ENCODE measurements around the gene STARD7.
"Not testable (repeated sequence)": the region's sequence is repeated elsewhere in the genome, so short reads cannot be mapped to it uniquely, and the experiment has no call there.

Gene STARD7

DNA sequence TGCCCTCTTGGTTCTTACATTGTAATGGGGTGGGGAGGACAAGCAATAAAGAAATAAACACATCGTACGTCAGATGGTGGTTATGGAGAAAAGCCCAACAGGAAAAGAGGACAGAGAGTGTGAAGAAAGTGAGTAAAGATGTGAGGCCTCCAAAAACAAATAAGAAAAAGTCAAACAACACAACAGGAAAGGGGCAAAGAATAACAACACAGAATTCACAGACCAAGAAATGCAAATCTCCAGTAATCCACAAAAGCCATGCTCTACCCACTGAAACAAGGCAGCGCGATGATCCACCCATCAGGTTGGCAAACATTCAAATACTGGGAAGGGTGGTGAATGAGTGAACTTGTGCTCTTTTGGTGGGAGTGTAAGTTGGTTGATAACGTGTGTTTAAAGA, 46.7 kb downstream of the STARD7 start:
- Histone ChIP-seq H3K4me3 (ENCODE audit: low read depth, low read length) (no peak overlapping the region), H3K4me1 (no peaks in the 10 kb centered on the region), H3K27me3 (no peaks in the 10 kb centered on the region), H3K36me3 (no peaks in the 10 kb centered on the region), H3K9me3 (no peaks in the 10 kb centered on the region)
- no peak for TF ChIP-seq CTCF (IDR thresholded peaks at IDR 0.05; ENCODE audit: low read depth, low read length)
- no peak for DNase-seq

DNA sequence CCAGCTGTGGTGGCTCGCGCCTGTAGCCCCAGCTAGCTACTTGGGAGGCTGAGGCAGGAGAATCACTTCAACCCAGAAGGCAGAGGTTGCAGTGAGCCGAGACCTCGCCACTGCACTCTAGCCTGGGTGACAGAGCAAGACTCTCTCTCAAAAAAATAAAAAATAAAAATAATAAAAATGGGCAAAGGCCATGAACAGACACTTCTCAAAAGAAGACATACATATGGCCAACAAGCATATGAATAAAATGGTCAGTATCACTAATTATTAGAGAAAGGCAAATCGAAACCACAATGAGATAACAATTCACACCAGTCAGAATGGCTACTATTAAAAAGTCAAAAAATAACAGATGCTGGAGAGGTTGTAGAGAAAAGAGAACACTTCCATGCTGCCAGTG, 48.3 kb downstream of the STARD7 start:
- not testable (repeated sequence) for H3K27me3 ChIP-seq; H3K4me1 ChIP-seq; H3K36me3 ChIP-seq; H3K9me3 ChIP-seq; H3K4me3 ChIP-seq (ENCODE audit: low read depth, low read length); DNase-seq

GRCh38 chr2:96159084-96159830, 49.4 kb downstream of the STARD7 start:
- DNase-seq, result no peak
- no peak overlapping the region for H3K4me3 ChIP-seq (ENCODE audit: low read depth, low read length)
- H3K27me3 ChIP-seq, result no peaks in the 10 kb centered on the region
- no peaks in the 10 kb centered on the region for H3K36me3 ChIP-seq
- no peaks in the 10 kb centered on the region for H3K9me3 ChIP-seq
- no peaks in the 10 kb centered on the region for H3K4me1 ChIP-seq
- no peak for TF ChIP-seq CTCF (IDR thresholded peaks at IDR 0.05; ENCODE audit: low read depth, low read length)

- TF ChIP-seq CTCF (IDR thresholded peaks at IDR 0.05; ENCODE audit: low read depth, low read length), result no peak
- Histone ChIP-seq H3K9me3 (no peaks in the 10 kb centered on the region), H3K4me1 (no peaks in the 10 kb centered on the region), H3K36me3 (no peaks in the 10 kb centered on the region), H3K27me3 (no peaks in the 10 kb centered on the region), H3K4me3 (ENCODE audit: low read depth, low read length) (no peak overlapping the region)
- no peak for DNase-seq
These were observed 50.1 kb downstream of the STARD7 start for GRCh38 chr2:96158554-96158940.

DNA sequence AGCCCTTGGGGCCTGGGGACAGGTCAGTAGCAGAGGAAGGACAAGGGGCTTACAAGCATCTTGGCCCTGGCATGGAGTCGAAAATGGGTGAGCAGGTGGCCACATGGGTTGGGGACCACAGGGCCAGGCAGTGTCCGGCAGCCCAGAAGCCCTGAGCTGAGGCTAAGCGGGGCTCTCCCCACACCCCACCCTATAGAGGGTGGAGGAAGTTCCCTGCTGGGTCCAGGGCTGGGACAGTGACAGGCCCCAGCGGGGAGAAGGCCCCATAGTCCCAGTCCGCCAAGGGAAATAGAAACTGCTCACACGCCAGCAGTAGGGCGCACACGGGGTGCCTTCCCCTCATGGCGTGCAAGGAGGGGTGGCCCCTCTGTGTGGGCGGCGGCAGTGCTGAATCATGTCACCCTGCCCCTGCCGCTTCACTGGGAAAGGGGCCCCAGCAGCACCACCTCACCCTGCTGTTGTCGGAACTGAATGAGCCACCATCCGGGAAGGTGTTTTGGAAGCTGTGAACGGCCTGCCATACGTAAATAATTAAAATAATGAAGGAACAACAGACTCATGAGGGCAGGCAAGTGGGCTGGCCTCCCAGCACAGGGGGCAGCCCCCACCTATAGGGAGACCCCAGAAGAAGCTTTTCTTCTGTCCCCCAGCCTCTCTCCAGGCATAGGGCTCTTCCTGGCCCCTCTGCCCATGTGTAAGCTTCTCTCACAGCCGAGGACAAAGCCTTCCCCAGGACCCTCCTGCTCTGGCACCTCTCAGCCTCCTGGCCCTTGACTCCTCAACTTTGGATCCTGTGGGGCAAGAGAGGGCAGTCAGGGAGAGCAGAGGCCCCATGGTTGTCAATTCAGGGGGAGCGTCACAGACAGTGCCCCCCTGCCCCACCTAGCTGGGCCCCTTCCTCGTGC, 50.7 kb downstream of the STARD7 start:
- Histone ChIP-seq H3K9me3 (no peaks in the 10 kb centered on the region), H3K4me1 (no peaks in the 10 kb centered on the region), H3K27me3 (no peaks in the 10 kb centered on the region), H3K36me3 (no peaks in the 10 kb centered on the region), H3K4me3 (ENCODE audit: low read depth, low read length) (no peak overlapping the region)
- no peak for TF ChIP-seq CTCF (IDR thresholded peaks at IDR 0.05; ENCODE audit: low read depth, low read length)
- no peak for DNase-seq

DNA sequence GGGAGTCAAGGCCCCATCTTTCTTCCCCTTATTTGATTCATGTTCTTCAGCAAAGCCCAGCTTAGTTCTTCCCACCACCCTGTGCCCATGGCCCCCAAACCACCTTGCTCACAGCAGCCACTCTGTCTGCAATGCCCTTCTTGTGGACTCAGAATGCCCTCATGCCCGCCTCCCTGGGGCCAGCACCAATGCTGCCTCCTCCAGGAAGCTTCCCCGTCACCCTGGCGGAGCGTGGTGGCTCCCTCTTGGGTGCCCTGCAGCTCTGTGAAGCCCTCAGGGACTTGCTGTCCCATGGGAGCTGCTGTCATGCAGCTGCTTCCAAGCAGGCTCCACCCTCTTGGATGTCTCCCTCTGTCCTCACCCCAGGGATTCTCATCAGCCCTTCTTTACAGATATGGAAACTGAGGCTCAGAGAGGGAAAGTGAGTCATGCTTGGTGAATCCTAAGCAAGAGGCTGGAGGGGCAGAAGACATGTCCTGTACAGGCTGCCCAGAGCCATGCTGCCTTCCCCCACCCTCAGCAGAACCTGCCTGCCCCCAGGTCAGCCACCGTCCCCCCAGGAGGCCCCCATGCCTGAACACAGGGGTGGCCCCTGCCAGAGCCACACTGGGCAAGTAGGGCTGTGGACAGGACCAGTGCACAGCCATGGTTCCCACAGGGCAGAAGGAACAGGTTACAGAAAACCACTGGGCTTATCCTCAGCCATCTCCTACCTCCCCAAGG, 51.5 kb downstream of the STARD7 start:
- no peaks in the 10 kb centered on the region for H3K4me1 ChIP-seq
- no peak for DNase-seq
- H3K9me3 ChIP-seq, result no peaks in the 10 kb centered on the region
- no peak for TF ChIP-seq CTCF (IDR thresholded peaks at IDR 0.05; ENCODE audit: low read depth, low read length)
- no peaks in the 10 kb centered on the region for H3K36me3 ChIP-seq
- H3K4me3 ChIP-seq (ENCODE audit: low read depth, low read length), result no peak overlapping the region
- H3K27me3 ChIP-seq, result no peaks in the 10 kb centered on the region
